ENCODE results near the gene MCM7. TPM values are rescaled to one million over a fixed set of nuclear protein-coding genes. Genes with fewer than 3 reads are reported as not detected.
A peak's percentile ranks its signal among the peaks of the same experiment; 100 is the strongest.

Gene MCM7
- polyA plus RNA-seq, 4 donors: 140 to 174 (median 160) TPM

- DNase-seq (ENCODE audit: low read depth in 4 of 4, low spot score in 2 of 4): no peak
Measured at GRCh38 chr7:100098913-100099312, 2.3 kb downstream of the MCM7 start.

- no peak for DNase-seq (ENCODE audit: low read depth in 4 of 4, low spot score in 2 of 4)
Measured at GRCh38 chr7:100095704-100096103, 5.5 kb downstream of the MCM7 start.

DNA sequence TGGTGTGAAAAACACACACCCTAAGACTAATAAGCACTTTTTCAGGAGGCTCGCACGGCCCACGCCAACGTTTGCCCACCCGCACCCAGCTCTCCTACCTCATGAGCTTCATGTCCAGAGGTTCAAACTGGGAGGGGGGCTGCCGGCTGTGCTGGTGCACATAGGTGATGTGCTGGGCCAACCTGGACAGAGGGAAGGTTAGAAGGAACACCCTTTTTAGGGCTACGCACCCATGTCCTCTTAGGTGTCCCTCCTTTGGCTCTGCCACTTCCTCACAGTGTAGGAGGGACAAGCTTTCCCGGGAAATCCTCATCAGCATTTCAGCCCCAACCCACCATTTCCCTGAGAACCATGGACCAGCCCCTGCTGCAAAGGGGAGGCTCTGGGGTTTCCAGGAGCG lies 5.9 kb downstream of the MCM7 start:
- no peak for DNase-seq (ENCODE audit: low read depth in 4 of 4, low spot score in 2 of 4)

DNA sequence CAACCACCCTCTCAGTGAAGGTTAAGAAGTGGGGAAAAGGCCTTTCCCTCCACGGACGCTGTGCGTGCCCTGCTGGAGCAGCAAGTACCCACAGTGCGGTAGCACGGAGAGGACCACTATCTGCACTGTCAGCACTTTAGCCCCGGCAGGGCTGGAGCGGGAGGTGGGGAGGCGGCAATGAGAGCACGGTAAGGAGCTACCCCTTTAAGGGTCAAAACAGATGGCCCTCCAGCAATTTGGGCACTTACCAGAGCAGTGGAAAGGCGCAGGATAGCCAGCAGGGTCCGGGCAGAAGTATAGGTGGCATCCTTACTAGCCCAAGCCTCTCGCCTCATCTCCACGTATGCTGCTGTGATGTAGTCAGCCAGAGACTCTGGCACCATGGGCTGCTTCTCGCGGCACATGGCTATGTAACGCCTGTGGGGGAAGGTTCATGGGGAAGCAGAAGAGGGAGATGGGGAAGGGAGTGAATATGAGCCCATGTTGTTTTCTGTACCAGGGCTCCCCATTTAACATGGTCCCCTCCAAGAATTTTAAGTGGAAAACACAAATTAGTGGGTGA lies 7.2 kb downstream of the MCM7 start:
- DNase-seq (ENCODE audit: low read depth in 4 of 4, low spot score in 2 of 4): no peak

- DNase-seq (ENCODE audit: low read depth in 4 of 4, low spot score in 2 of 4): no peak
Measured at GRCh38 chr7:100093498-100093897, 7.7 kb downstream of the MCM7 start.

DNA sequence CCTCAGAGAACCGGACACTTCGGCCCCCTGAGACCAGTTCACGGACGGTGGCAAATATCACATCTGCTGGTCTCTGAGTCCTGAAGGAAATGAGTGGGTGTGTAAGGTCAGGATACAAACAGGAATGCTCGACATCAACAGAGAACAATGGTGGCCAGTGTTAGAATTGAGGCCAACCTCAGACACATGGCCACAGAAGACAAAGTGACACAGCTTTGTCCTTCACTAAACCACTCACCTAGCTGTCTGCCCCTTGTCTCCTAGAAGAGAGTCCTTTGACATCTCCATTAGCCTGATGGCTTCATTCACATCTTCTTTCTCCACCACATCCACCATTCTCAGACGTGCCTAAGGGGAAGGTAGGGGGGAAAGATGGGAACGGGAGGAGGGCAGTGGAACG lies 8.1 kb downstream of the MCM7 start:
- DNase-seq (ENCODE audit: low read depth in 4 of 4, low spot score in 2 of 4): no peak

GRCh38 chr7:100091411-100092181 lies 9.6 kb downstream of the MCM7 start:
- no peak for DNase-seq (ENCODE audit: low read depth in 4 of 4, low spot score in 2 of 4)

DNA sequence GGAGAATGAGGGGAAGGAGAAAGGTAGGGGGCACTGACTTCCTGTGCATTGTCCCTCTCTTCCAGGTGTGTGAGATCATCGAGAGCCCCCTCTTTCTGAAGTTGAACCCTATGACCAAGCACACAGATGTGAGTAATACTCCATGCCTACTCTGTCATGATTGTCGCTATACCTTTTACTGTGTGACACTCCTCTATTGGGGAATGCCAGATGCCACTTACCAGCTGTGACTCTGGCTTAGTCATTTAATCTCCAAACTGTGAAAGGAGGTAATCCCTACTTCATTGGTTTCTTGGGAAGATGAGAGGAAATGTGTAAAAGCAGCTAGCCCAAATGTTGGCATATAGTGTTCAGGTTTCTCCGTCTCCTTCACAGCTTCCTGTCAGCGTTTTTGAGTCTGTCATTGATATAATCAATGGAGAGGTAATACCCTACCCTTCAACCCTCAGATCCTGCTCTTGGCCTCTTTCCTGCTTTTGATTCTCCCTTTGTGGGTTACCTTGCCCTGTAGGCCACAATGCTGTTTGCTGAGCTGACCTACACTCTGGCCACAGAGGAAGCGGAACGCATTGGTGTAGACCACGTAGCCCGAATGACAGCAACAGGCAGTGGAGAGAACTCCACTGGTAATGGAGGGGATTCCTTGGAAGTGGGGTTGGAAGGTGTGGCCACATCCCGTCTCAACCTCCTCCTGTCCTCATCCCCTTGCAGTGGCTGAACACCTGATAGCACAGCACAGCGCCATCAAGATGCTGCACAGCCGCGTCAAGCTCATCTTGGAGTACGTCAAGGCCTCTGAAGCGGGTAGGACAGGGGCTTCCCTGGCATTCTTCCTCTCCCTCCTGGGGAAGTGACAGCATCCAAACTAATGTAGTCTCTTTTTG lies 10.4 kb downstream of the MCM7 start:
- DNase-seq (ENCODE audit: low read depth in 4 of 4, low spot score in 2 of 4): no peak

DNA sequence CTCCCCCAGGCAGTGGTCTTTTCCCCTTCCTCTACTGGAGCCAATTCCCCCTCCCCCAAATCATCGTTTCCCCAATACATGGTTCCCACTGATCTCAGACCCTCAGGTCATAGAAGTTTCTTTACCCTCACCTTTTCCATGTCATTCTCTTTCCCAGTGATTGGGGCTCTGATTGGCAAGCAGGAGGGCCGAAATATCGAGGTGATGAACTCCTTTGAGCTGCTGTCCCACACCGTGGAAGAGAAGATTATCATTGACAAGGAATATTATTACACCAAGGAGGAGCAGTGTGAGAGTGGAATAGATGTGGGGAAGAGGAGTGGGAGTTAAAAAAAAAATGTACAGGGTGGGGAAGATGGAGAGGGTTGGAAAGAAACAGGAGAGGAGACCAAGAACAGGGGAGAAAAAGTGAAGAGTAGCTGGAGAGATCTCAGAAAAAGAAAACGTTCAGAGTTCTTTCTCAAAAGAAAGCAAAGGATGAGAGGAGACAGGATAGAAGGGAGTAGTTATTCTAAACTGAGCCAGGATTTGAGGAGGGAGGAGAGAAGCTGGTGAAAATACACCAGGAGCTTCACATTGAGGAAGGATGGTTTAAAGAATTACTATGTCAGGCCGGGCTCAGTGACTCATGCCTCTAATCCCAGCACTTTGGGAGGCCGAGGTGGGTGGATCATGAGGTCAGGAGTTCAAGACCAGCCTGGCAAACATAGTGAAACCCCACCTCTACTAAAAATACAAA lies 11.6 kb downstream of the MCM7 start:
- DNase-seq (ENCODE audit: low read depth in 4 of 4, low spot score in 2 of 4): no peak

- DNase-seq (ENCODE audit: low read depth in 4 of 4, low spot score in 2 of 4): peak in 2 of 4 donors; percentile 54 to 76
Measured at GRCh38 chr7:100088621-100089457, 12.4 kb downstream of the MCM7 start, which contains the start of gene COPS6. Gene COPS6, plus strand, starts transcription at chr7:100088969. Its CDS starts 22 bp downstream, at chr7:100088991.

DNA sequence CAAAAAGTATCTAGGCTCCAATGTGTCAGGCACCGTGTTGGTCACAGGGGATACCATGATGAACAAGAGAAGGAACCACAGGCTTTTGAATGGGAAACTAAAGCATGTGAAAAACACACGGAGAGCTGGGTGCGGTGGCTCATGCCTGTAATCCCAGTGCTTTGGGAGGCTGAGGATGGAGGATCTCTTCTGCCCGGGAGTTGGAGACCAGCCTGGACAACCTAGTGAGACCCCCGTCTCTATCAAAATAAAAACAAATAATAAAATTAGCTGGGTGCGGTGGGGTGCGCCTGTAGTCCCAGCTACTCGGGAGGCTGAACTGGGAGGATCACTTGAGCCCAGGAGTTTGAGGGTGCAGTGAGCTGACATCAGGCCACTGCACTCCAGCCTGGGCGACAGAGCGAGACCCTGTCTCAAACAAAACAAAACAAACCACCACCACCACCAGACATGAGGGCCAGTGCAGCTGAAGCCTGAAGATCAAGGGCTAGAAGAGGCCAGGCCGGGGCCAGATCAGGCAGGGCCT lies 13.0 kb downstream of the MCM7 start:
- no peak for DNase-seq (ENCODE audit: low read depth in 4 of 4, low spot score in 2 of 4)

GRCh38 chr7:100087055-100087750 lies 14.0 kb downstream of the MCM7 start:
- DNase-seq (ENCODE audit: low read depth in 4 of 4, low spot score in 2 of 4): no peak

DNA sequence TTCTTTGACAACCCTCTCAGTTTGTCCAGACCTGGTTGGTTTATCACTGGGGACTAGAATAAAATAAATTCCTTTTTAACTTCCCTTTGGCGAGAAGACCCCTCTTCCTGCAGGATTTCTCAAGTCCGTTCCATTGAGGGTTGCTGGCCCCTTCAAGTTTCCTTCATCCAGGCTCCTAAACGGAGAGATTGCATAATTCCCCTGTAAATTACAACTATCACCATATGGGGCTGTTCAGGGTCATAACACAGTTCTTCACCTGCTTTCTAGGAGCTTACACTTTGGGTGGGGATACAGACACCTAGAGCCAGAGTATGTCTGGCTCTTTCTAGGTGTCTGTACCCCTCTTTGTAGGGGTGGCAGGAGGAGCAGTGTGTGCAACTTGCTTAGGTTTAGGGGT lies 15.7 kb downstream of the MCM7 start:
- DNase-seq (ENCODE audit: low read depth in 4 of 4, low spot score in 2 of 4): no peak

DNA sequence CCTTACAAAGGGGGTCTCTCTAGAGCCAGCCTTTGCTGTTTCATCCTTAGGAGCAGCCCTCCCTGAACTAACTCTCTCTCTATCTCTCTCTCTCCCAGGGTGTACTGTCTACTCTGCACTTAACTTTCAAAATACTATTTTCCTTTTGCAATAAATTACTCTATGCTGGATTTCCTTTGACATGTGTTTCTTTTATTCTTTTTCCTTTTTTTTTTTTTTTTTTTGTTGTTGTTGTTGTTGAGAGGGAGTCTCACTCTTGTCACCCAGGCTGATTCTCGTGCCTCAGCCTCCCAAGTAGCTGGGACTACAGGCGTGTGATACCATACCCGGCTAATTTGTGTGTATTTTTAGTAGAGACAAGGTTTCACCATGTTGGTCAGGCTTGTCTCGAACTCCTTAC lies 18.2 kb downstream of the MCM7 start:
- no peak for DNase-seq (ENCODE audit: low read depth in 4 of 4, low spot score in 2 of 4)

GRCh38 chr7:100081535-100082102 lies 19.6 kb downstream of the MCM7 start, which contains the start of gene ZNF3:
Gene ZNF3, minus strand, starts transcription at chr7:100081723. Its CDS starts 4,366 bp downstream, at chr7:100077357.
- DNase-seq (ENCODE audit: low read depth in 4 of 4, low spot score in 2 of 4): peak; percentile 94 to 99 (median 96)

- no peak for DNase-seq (ENCODE audit: low read depth in 4 of 4, low spot score in 2 of 4)
Measured at GRCh38 chr7:100080907-100081534, 20.2 kb downstream of the MCM7 start.

GRCh38 chr7:100079024-100079560 lies 22.1 kb downstream of the MCM7 start:
- no peak for DNase-seq (ENCODE audit: low read depth in 4 of 4, low spot score in 2 of 4)

GRCh38 chr7:100077205-100077604 lies 24.0 kb downstream of the MCM7 start:
- DNase-seq (ENCODE audit: low read depth in 4 of 4, low spot score in 2 of 4): no peak

Measured in left renal cortex interstitium (tissue), 4 donors.